Erythroblast (primary cell): Measurements from ENCODE around the gene NHLH1.
"Not testable (repeated sequence)": the region's sequence is repeated elsewhere in the genome, so short reads cannot be mapped to it uniquely, and the experiment has no call there.

Experiments
- DNase-seq, 2 experiments: peaks; one replicate each; lab custom pipeline; 2025; lab: John Stamatoyannopoulos, UW
- GATA1 ChIP-seq: IDR thresholded peaks from 2 replicates; pipeline ENCODE4 v1.6.1; 2011; ENCODE audit warnings: low read depth, mild to moderate bottlenecking, control low read depth, low read length, moderate library complexity
- POLR2A ChIP-seq: IDR thresholded peaks from 2 replicates; pipeline ENCODE4 v1.6.1; 2011; ENCODE audit warnings: mild to moderate bottlenecking, low read length

NHLH1 gene

GRCh38 chr1:160376525-160377131 lies 9.8 kb downstream of the NHLH1 start:
- DNase-seq, result peak; percentile 74 to 84
- no peak for TF ChIP-seq POLR2A
- TF ChIP-seq GATA1, result no peak

DNA sequence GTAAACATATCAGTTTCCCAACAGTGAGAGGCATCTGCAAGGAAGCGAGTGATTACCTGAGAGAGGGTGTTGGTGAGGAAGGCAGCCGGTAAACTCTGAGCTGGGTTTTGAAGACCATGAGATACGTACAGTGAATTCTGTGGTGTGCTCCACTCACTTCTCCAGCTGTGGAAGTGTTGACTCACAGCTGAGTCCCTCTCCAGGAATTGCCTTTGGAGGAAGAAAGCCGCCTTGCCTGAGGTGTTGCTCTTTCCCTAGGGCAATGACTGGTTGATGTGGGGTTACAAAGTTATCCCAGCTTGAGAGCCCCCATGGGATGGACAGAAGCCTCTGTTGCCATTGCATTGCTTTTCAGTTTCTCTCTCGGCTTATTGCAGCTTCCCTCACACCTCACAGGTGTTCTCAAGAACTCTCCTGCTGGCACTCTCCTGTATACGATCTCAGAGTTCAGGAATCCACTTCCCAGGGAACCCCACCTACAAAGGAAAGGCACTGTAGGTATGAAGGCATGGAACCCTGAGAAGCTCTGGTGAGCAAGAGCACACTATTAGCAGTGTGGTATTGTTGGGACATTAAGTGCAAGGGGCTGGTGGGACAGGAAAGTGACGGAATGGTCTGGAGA lies 10.8 kb downstream of the NHLH1 start:
- DNase-seq, result no peak
- no peak for TF ChIP-seq POLR2A
- TF ChIP-seq GATA1, result no peak

- not testable (repeated sequence) for DNase-seq
Measured at GRCh38 chr1:160384812-160385211, 17.9 kb downstream of the NHLH1 start.

DNA sequence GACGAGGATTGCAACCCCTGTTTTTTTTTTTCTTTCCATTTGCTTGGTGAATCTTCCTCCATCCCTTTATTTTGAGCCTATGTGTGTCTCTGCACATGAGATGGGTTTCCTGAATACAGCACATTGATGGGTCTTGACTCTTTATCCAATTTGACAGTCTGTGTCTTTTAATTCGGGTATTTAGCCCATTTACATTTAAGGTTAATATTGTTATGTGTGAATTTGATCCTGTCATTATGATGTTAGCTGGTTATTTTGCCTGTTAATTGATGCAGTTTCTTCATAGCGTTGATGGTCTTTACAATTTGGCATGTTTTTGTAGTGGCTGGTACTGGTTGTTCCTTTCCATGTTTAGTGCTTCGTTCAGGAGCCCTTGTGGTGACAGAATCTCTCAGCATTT lies 21.5 kb downstream of the NHLH1 start:
- DNase-seq, result not testable (repeated sequence)

DNA sequence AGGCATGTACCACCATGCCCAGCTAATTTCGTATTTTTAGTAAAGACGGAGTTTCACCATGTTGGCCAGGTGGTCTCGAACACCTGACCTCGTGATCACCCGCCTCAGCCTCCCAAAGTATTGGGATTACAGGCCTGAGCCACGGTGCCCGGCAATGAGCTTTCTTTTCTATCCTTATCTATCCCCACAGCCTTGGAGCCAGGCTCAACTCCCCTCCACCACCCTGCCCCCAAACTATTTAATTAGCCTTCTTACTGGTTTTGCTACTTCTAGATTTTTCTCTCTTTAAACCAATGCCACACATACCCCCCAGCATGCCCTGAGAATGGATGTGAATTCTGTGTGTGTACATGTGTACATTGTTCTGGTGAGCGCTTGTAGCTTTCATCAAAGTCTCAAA lies 27.8 kb downstream of the NHLH1 start:
- no peak for DNase-seq
- TF ChIP-seq GATA1, result no peak
- no peak for TF ChIP-seq POLR2A

DNA sequence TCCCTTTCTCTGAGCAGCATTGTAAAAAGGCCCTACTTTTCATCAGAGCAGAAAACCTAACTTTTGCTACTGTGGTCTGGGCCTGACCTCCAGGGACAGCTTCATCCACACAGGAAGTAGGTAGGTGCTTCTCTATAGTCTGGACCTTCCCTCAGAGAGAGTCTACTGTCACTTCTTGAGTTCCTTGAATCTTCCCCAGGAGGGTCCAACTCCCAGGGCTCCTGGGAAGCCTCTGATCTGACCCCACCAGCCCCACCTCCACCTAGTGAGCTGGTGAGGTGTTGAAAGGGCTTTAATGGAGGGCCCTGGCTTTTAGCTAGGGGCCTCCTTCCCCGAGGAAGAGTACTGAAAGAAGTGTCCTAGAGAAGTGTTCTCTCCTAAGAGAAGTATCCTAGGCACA lies 30.8 kb downstream of the NHLH1 start:
- DNase-seq, result no peak
- TF ChIP-seq GATA1 (no peak), POLR2A (no peak)

DNA sequence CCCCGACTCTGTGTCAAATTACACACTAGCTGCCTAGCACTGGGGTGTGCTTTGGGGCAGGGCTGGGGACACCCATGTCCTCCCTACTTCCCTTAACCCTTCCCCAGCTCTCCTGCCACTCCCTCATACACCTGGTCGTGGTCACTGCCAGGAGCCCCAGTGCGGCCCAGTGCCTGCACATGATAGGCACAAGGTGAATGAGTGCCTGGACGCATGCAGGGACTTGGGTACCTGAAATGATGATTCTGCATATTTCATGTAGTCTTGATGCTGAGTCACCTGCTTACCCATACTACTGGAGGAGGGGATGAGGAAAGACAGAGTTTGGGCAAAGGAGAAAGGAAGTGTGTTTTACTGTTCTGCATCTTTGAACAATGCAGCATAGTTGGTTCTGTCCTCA lies 32.0 kb downstream of the NHLH1 start:
- TF ChIP-seq GATA1 (no peak), POLR2A (no peak)
- peak in 1 of 2 experiments; percentile 11 for DNase-seq

DNA sequence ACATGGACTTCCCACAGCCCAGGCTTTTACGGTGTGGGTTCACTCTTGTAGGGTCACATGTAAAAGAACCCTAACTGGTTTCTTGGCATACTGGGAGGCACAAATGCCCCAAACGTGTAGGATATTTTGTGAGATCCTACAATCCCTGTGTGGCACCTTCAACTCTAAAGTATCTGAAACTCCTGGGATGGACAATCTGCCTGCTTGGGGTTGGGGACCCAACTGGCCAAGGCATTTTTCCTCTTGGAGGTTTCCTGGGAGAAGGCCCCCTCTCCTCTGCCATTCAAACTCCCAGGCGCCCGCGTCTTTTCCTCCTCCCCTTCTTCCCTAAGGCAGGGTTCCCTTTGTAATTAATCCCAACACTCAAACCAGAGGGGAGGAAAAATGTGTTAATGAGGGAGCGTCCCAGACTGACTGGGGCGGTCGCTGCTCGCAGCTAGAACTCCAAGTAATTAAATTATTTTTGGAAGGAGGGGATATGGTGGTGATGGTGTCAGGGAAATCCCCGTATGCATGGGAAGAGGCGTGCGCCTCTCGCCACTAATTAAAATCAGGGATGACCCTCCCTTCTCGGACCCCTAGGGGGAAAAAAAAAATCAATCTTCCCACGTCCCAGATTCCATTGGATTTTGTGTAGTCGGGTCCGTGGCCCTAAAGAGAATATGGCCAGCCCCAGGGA lies 32.8 kb downstream of the NHLH1 start:
- TF ChIP-seq POLR2A (no peak), GATA1 (no peak)
- no peak for DNase-seq

GRCh38 chr1:160400223-160400645 lies 33.4 kb downstream of the NHLH1 start, which contains the start of gene VANGL2:
TSS of gene VANGL2 (plus strand) at chr1:160400564. CDS start at chr1:160415838, 15,274 bp downstream.
- TF ChIP-seq GATA1, result no peak
- no peak for TF ChIP-seq POLR2A
- peak; percentile 54 to 61 for DNase-seq

DNA sequence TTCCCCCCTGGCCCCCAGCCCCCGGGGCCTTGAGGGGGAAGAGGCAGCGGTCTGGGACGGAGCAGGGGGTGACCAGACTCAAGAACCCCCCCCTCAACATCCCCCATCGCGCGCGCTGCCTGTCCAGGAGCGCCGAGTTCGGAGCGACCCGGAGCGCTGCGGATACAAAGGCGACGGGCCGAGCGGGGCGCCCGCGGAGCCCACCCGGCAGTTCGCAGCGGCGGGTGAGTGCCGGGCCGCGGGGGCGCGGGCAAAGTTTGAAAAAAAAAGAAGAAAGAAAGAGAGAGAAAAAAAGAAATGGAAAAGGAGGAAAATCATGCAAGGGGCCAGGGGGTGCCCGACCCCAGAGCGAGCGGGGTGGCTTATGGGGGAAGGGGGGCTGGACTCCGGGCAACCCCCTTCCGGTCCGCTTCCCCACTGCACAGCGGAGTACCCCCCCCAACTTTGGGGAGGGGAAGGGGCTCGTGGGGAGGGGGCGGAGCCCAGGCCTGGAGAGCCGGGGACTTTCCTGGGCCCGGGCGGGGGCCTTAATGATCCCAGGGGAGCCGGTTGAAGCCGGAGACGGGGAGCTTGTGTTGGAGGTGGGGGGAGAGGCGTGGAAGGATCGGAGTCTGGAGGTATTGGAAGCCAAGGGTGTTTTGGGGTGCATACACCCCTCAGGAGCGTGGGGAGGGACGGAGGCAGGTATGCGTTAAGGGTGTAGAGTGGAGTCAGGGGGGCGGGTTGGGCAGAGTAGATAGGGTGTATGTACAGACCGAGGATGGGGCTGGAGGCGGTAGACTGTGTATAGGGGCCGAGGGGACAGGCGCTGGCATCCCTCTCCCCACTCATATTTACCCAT lies 34.0 kb downstream of the NHLH1 start:
- no peak for TF ChIP-seq GATA1
- DNase-seq, result no peak

DNA sequence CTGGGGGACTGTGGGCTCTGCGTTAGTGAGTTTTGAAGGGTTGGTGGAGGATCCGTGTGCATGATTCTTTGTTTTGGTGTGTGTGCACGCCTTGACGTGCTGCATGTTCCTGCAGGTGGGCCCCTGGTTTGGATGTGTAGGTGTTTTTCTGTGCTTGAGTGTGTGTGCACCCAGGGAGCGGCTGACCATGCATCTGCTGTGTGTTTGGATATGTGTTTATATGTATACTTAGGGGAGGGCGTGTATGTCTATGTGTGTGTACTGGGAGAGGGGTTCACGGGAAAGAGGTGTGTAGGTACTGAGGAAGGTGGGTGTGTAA lies 34.6 kb downstream of the NHLH1 start:
- DNase-seq, result no peak
- TF ChIP-seq GATA1 (no peak), POLR2A (no peak)

- TF ChIP-seq GATA1, result no peak
- TF ChIP-seq POLR2A, result no peak
- no peak for DNase-seq
Measured at GRCh38 chr1:160402001-160402795, 35.3 kb downstream of the NHLH1 start.

DNA sequence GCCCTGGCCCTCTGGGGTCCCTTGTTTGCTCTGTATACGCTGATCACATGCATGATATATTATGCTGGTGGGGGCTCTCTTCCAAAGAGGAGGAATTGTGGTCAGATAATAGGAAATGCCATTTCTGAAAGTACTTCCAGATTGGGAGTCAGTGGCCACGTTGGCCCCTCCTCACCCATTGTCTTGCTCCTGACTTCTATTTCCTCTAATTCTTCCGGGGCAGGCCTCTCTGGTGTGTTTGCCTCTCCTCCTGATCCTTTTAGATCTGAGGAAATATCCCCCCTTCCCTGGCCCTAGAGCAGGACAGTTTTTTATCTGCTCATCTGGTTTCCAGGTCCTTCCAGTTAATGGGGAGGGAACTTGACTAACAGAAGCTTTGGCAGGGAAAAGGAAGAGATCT lies 36.4 kb downstream of the NHLH1 start:
- no peak for DNase-seq
- TF ChIP-seq POLR2A, result no peak
- no peak for TF ChIP-seq GATA1
